Right lobe of liver (tissue), 6 donors: ENCODE measurements around the gene ANO2. TPM values are rescaled to one million over a fixed set of nuclear protein-coding genes. Genes with fewer than 3 reads are reported as not detected.

Experiments used
- ATAC-seq, 4 donors: fragments of 200-7000 bp; cut with Tn5 transposase; one replicate each; pipeline ENCODE4 v1.9.1; 2020; ENCODE audit warnings: mild to moderate bottlenecking in 4 of 4, moderate library complexity in 4 of 4
- DNase-seq, 3 donors: peaks; one replicate each; pipeline ENCODE4 v3.0.0-alpha.2; 2020
- H3K27ac ChIP-seq, 3 donors: fragments of 200-600 bp; one replicate each; pipeline ENCODE4 v1.8.0; 2022
- H3K27me3 ChIP-seq, 2 donors: fragments of 200-600 bp; one replicate each; pipeline ENCODE4 v1.8.0; 2022
- H3K36me3 ChIP-seq, 4 donors: fragments of 200-600 bp; sonication (generic) in 1 of 4; one replicate each; pipeline versions ENCODE4 v1.5.1 to v1.8.0; 2017 to 2022; ENCODE audit warnings: control low read depth in 1 of 4
- H3K4me1 ChIP-seq, 4 donors: fragments of 200-600 bp; sonication (generic) in 1 of 4; one replicate each; pipeline versions ENCODE4 v1.5.1 to v1.8.0; 2017 to 2022; ENCODE audit warnings: control low read depth in 1 of 4
- H3K4me3 ChIP-seq, 3 donors: fragments of 200-600 bp; one replicate each; pipeline ENCODE4 v1.8.0; 2022
- H3K9me3 ChIP-seq, 4 donors: fragments of 200-600 bp; sonication (generic) in 1 of 4; one replicate each; pipeline versions ENCODE4 v1.5.1 to v1.8.0; 2017 to 2022; ENCODE audit warnings: control low read depth in 1 of 4
- CTCF ChIP-seq, 4 donors: fragments of 200-600 bp in 3 of 4; fragments of 450-650 bp in 1 of 4; IDR thresholded peaks; one replicate each; pipeline versions ENCODE4 v1.5.1 to v1.8.0; 2016 to 2022; ENCODE audit warnings: antibody characterized with exemption in 4 of 4, mild to moderate bottlenecking in 2 of 4
- POLR2A ChIP-seq: fragments of 450-650 bp; IDR thresholded peaks from one replicate; pipeline ENCODE4 v1.6.1; 2017; ENCODE audit warnings: antibody characterized with exemption, mild to moderate bottlenecking
- WGBS: methylation state at CpG from one replicate; pipeline ENCODE4 v1.1.6; 2018; ENCODE audit warnings: low coverage, low lambda C conversion rate; ENCODE audit not compliant: insufficient coverage; ENCODE audit errors: missing lambda C conversion rate; 5-methylcytosine and 5-hydroxymethylcytosine counted together
- intact Hi-C, 2 donors: fragments of 100-400 bp; cut with DNase I; formaldehyde crosslinking; loops; one replicate each; pipeline versions ENCODE4 v1.11.2 to v1.14.1; 2022
- total RNA-seq, 6 experiments: library from RNA; depleted of rRNA in 2 of 6; stranded (reverse); fragments of >200 nt in 2 of 6; fragmentation: NEBNext Ultra II Directional in 3 of 6; extraction: Animal tissue kit (Norgen Biotek cat#: 25700) in 3 of 6; gene quantifications; one replicate each; pipeline versions ENCODE4 v1.1.0 to v1.2.4, GENCODE V29; 2016 to 2023
- donor health status: DM: no; HTN: yes; CAD: no.
- donor health status: DM: no; HTN: no; CAD: no.
- donor health status: DM: no; HTN: no; CAD: no.
- donor health status: DM: no; HTN: yes; CAD: no.
- donor health status: DM: no; HTN: yes; CAD: no.

The ANO2 gene
- total RNA-seq, 6 experiments from 2014 or later = 0.06 to 0.89 (median 0.32) TPM; not detected in 1

GRCh38 chr12:5771756-5772155 lies 173.3 kb downstream of the ANO2 start:
- no peak for TF ChIP-seq POLR2A
- TF ChIP-seq CTCF (IDR thresholded peaks at IDR 0.05) = no peak
- no peaks in the 10 kb centered on the region for H3K36me3 ChIP-seq
- WGBS = 73% methylated on average over 1 of the region's 1 CpG
- H3K4me1 ChIP-seq = no peaks in the 10 kb centered on the region
- no peak for ATAC-seq
- no peak for DNase-seq
- no peaks in the 10 kb centered on the region for H3K27me3 ChIP-seq
- no peaks in the 10 kb centered on the region for H3K9me3 ChIP-seq
- intact Hi-C loops = no loop called here
- no peak overlapping the region for H3K4me3 ChIP-seq
- H3K27ac ChIP-seq = no peak overlapping the region

GRCh38 chr12:5770727-5771126 lies 174.3 kb downstream of the ANO2 start:
- Histone ChIP-seq H3K27ac (no peak overlapping the region), H3K9me3 (no peaks in the 10 kb centered on the region), H3K36me3 (no peaks in the 10 kb centered on the region), H3K27me3 (no peaks in the 10 kb centered on the region), H3K4me1 (no peaks in the 10 kb centered on the region), H3K4me3 (no peak overlapping the region)
- intact Hi-C loops = no loop called here
- WGBS = 36% methylated on average over 1 of the region's 1 CpG
- ATAC-seq = no peak
- TF ChIP-seq POLR2A = no peak
- no peak for TF ChIP-seq CTCF (IDR thresholded peaks at IDR 0.05)
- DNase-seq = no peak

- DNase-seq (no peak), ATAC-seq (peak in 1 of 4 donors; percentile 33)
- no peaks in the 10 kb centered on the region for H3K9me3 ChIP-seq
- TF ChIP-seq POLR2A (no peak), CTCF (IDR thresholded peaks at IDR 0.05) (no peak)
- WGBS = 40% methylated on average over 5 of the region's 8 CpGs
- H3K4me3 ChIP-seq = no peak overlapping the region
- intact Hi-C loops = no loop called here
- H3K27ac ChIP-seq = no peak overlapping the region
- no peaks in the 10 kb centered on the region for H3K27me3 ChIP-seq
- no peaks in the 10 kb centered on the region for H3K4me1 ChIP-seq
- H3K36me3 ChIP-seq = no peaks in the 10 kb centered on the region
Measured at GRCh38 chr12:5768581-5769196, 176.4 kb downstream of the ANO2 start.

GRCh38 chr12:5768171-5768570 lies 176.9 kb downstream of the ANO2 start:
- no peak overlapping the region for H3K4me3 ChIP-seq
- H3K27me3 ChIP-seq = no peaks in the 10 kb centered on the region
- intact Hi-C loops = no loop called here
- no peaks in the 10 kb centered on the region for H3K9me3 ChIP-seq
- no peaks in the 10 kb centered on the region for H3K4me1 ChIP-seq
- ATAC-seq = no peak
- no peak for DNase-seq
- H3K36me3 ChIP-seq = no peaks in the 10 kb centered on the region
- H3K27ac ChIP-seq = no peak overlapping the region
- TF ChIP-seq CTCF (IDR thresholded peaks at IDR 0.05) = no peak
- TF ChIP-seq POLR2A = no peak
- WGBS = 57% methylated on average over 1 of the region's 2 CpGs

DNA sequence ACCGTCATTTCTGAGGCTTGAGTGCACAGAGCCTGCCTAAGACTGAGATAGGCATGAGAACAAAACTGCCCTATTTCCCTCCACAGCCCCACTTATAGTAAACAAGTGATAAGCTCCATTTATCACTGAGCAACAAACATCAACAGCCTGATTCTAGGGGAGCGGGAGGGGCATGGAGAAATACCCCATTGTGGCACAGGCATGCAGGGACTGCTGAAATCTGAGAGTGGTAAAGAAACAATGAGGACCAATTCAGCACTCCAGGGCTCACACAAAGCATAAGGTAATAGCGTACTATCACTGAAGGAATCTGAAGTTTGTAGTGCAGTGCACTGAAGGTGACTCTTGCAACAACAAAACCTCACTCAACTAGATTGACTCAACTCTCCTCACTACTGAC lies 186.7 kb downstream of the ANO2 start:
- no peaks in the 10 kb centered on the region for H3K9me3 ChIP-seq
- 45% methylated on average over 2 of the region's 3 CpGs for WGBS
- no peak for TF ChIP-seq POLR2A
- TF ChIP-seq CTCF (IDR thresholded peaks at IDR 0.05) = no peak
- H3K4me3 ChIP-seq = no peak overlapping the region
- no peaks in the 10 kb centered on the region for H3K4me1 ChIP-seq
- no peak for DNase-seq
- H3K27me3 ChIP-seq = no peaks in the 10 kb centered on the region
- intact Hi-C loops = no loop called here
- no peaks in the 10 kb centered on the region for H3K36me3 ChIP-seq
- no peak overlapping the region for H3K27ac ChIP-seq
- ATAC-seq = no peak
